ENCODE data around the gene AHCYL2.

AHCYL2 gene

GRCh38 chr7:129191272-129191671 is 33.6 kb upstream of the AHCYL2 start:
- Histone ChIP-seq H3K4me1 (ENCODE audit: control insufficient read depth, insufficient read depth, low read length, poor library complexity, severe bottlenecking) (peaks cover 4% of the 10 kb centered on the region), H3K9me3 (ENCODE audit: control insufficient read depth, low read length) (no peaks in the 10 kb centered on the region), H3K27ac (ENCODE audit: insufficient read depth, low read length, poor library complexity, severe bottlenecking) (no peak overlapping the region), H3K36me3 (ENCODE audit: control insufficient read depth, insufficient read depth, low read length) (no peaks in the 10 kb centered on the region), H3K27me3 (replicated peaks; ENCODE audit: control insufficient read depth, insufficient read depth, low read length, poor library complexity, severe bottlenecking) (peaks cover 13% of the 10 kb centered on the region), H3K4me3 (ENCODE audit: insufficient read depth, low read depth, low read length, poor library complexity, severe bottlenecking) (no peak overlapping the region)
- no peak for DNase-seq

- Histone ChIP-seq H3K27me3 (replicated peaks; ENCODE audit: control insufficient read depth, insufficient read depth, low read length, poor library complexity, severe bottlenecking) (peaks cover 4% of the 10 kb centered on the region), H3K4me1 (ENCODE audit: control insufficient read depth, insufficient read depth, low read length, poor library complexity, severe bottlenecking) (no peaks in the 10 kb centered on the region), H3K4me3 (ENCODE audit: insufficient read depth, low read depth, low read length, poor library complexity, severe bottlenecking) (no peak overlapping the region), H3K36me3 (ENCODE audit: control insufficient read depth, insufficient read depth, low read length) (no peaks in the 10 kb centered on the region), H3K27ac (ENCODE audit: insufficient read depth, low read length, poor library complexity, severe bottlenecking) (no peak overlapping the region), H3K9me3 (ENCODE audit: control insufficient read depth, low read length) (no peaks in the 10 kb centered on the region)
- no peak for DNase-seq
Observed at GRCh38 chr7:129193892-129194291, 30.9 kb upstream of the AHCYL2 start.

- no peaks in the 10 kb centered on the region for H3K4me1 ChIP-seq (ENCODE audit: control insufficient read depth, insufficient read depth, low read length, poor library complexity, severe bottlenecking)
- H3K27ac ChIP-seq (ENCODE audit: insufficient read depth, low read length, poor library complexity, severe bottlenecking), result no peak overlapping the region
- no peaks in the 10 kb centered on the region for H3K27me3 ChIP-seq (replicated peaks; ENCODE audit: control insufficient read depth, insufficient read depth, low read length, poor library complexity, severe bottlenecking)
- H3K36me3 ChIP-seq (ENCODE audit: control insufficient read depth, insufficient read depth, low read length), result no peaks in the 10 kb centered on the region
- no peak overlapping the region for H3K4me3 ChIP-seq (ENCODE audit: insufficient read depth, low read depth, low read length, poor library complexity, severe bottlenecking)
- H3K9me3 ChIP-seq (ENCODE audit: control insufficient read depth, low read length), result no peaks in the 10 kb centered on the region
- DNase-seq, result no peak
Observed at GRCh38 chr7:129197771-129198170, 27.1 kb upstream of the AHCYL2 start.

DNA sequence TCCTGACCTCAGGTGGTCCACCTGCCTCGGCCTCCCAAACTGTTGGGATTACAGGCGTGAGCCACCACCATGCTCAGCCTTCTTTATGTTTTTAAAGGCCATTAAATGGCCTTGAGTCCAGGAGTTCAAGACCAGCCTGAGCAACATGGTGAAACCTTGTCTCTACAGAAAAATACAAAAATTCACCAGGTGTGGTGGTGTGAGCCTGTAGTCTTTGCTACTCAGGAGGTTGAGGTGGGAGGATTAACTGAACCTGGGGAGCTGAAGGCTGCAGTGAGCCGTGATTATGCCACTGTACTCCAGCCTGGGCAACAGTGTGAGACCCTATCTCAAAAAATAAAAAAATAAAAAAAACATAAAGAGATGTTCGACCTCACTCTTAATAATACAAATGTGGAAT is 25.4 kb upstream of the AHCYL2 start:
- Histone ChIP-seq H3K4me3 (ENCODE audit: insufficient read depth, low read depth, low read length, poor library complexity, severe bottlenecking) (no peak overlapping the region), H3K9me3 (ENCODE audit: control insufficient read depth, low read length) (no peaks in the 10 kb centered on the region), H3K27me3 (replicated peaks; ENCODE audit: control insufficient read depth, insufficient read depth, low read length, poor library complexity, severe bottlenecking) (no peaks in the 10 kb centered on the region), H3K4me1 (ENCODE audit: control insufficient read depth, insufficient read depth, low read length, poor library complexity, severe bottlenecking) (no peaks in the 10 kb centered on the region), H3K36me3 (ENCODE audit: control insufficient read depth, insufficient read depth, low read length) (no peaks in the 10 kb centered on the region), H3K27ac (ENCODE audit: insufficient read depth, low read length, poor library complexity, severe bottlenecking) (no peak overlapping the region)
- no peak for DNase-seq

- no peaks in the 10 kb centered on the region for H3K36me3 ChIP-seq (ENCODE audit: control insufficient read depth, insufficient read depth, low read length)
- H3K27me3 ChIP-seq (replicated peaks; ENCODE audit: control insufficient read depth, insufficient read depth, low read length, poor library complexity, severe bottlenecking), result no peaks in the 10 kb centered on the region
- no peak for DNase-seq
- no peak overlapping the region for H3K27ac ChIP-seq (ENCODE audit: insufficient read depth, low read length, poor library complexity, severe bottlenecking)
- H3K9me3 ChIP-seq (ENCODE audit: control insufficient read depth, low read length), result no peaks in the 10 kb centered on the region
- H3K4me1 ChIP-seq (ENCODE audit: control insufficient read depth, insufficient read depth, low read length, poor library complexity, severe bottlenecking), result no peaks in the 10 kb centered on the region
- H3K4me3 ChIP-seq (ENCODE audit: insufficient read depth, low read depth, low read length, poor library complexity, severe bottlenecking), result no peak overlapping the region
Observed at GRCh38 chr7:129202058-129202777, 22.6 kb upstream of the AHCYL2 start.

DNA sequence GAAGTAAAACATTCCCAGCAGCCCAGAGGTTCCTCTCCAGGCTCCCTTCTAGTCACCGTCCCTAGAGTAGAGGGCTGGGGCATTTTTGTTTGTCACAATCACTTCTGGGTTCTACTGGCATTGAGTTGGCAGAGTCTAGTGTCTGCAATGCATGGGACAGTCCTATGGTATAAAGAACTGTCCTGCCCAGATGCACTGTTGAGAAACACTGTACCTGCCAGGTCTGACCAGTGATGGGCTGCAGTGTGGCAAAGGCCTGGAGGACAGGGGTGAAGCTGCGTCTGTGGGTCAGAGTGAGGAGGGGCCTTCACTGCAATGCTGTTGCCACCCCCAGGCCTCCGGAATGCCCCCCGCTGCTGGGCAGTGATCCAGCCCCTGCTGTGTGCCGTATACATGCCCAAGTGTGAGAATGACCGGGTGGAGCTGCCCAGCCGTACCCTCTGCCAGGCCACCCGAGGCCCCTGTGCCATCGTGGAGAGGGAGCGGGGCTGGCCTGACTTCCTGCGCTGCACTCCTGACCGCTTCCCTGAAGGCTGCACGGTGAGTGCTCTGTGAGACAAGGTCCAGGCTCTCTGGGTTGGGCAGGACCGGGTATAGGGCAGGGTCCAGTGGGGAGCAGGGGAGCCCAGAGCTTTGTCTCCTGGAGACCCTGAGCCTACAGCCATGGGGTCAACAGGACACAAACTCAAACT is 21.6 kb upstream of the AHCYL2 start:
- Histone ChIP-seq H3K4me3 (ENCODE audit: insufficient read depth, low read depth, low read length, poor library complexity, severe bottlenecking) (no peak overlapping the region), H3K27ac (ENCODE audit: insufficient read depth, low read length, poor library complexity, severe bottlenecking) (no peak overlapping the region), H3K36me3 (ENCODE audit: control insufficient read depth, insufficient read depth, low read length) (no peaks in the 10 kb centered on the region), H3K9me3 (ENCODE audit: control insufficient read depth, low read length) (no peaks in the 10 kb centered on the region), H3K4me1 (ENCODE audit: control insufficient read depth, insufficient read depth, low read length, poor library complexity, severe bottlenecking) (no peaks in the 10 kb centered on the region), H3K27me3 (replicated peaks; ENCODE audit: control insufficient read depth, insufficient read depth, low read length, poor library complexity, severe bottlenecking) (no peaks in the 10 kb centered on the region)
- no peak for DNase-seq

DNA sequence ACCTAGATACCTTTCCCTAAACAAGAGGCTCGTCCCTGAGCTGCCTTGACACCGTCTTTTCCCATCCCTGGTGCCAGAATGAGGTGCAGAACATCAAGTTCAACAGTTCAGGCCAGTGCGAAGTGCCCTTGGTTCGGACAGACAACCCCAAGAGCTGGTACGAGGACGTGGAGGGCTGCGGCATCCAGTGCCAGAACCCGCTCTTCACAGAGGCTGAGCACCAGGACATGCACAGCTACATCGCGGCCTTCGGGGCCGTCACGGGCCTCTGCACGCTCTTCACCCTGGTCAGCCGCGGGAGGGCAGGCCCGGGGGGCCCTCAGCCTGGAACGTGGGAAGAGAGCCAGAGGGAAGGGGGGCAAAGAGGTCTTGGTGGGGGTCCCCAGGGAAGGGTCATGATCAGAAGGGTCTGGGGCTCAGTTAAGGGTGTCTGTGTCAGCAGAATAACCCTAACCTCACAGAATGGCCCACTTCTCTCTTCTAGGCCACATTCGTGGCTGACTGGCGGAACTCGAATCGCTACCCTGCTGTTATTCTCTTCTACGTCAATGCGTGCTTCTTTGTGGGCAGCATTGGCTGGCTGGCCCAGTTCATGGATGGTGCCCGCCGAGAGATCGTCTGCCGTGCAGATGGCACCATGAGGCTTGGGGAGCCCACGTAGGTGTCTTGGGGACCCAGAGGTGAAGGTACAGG is 19.6 kb upstream of the AHCYL2 start:
- no peak overlapping the region for H3K4me3 ChIP-seq (ENCODE audit: insufficient read depth, low read depth, low read length, poor library complexity, severe bottlenecking)
- H3K9me3 ChIP-seq (ENCODE audit: control insufficient read depth, low read length), result no peaks in the 10 kb centered on the region
- DNase-seq, result no peak
- no peaks in the 10 kb centered on the region for H3K27me3 ChIP-seq (replicated peaks; ENCODE audit: control insufficient read depth, insufficient read depth, low read length, poor library complexity, severe bottlenecking)
- H3K27ac ChIP-seq (ENCODE audit: insufficient read depth, low read length, poor library complexity, severe bottlenecking), result no peak overlapping the region
- no peaks in the 10 kb centered on the region for H3K36me3 ChIP-seq (ENCODE audit: control insufficient read depth, insufficient read depth, low read length)
- no peaks in the 10 kb centered on the region for H3K4me1 ChIP-seq (ENCODE audit: control insufficient read depth, insufficient read depth, low read length, poor library complexity, severe bottlenecking)

DNA sequence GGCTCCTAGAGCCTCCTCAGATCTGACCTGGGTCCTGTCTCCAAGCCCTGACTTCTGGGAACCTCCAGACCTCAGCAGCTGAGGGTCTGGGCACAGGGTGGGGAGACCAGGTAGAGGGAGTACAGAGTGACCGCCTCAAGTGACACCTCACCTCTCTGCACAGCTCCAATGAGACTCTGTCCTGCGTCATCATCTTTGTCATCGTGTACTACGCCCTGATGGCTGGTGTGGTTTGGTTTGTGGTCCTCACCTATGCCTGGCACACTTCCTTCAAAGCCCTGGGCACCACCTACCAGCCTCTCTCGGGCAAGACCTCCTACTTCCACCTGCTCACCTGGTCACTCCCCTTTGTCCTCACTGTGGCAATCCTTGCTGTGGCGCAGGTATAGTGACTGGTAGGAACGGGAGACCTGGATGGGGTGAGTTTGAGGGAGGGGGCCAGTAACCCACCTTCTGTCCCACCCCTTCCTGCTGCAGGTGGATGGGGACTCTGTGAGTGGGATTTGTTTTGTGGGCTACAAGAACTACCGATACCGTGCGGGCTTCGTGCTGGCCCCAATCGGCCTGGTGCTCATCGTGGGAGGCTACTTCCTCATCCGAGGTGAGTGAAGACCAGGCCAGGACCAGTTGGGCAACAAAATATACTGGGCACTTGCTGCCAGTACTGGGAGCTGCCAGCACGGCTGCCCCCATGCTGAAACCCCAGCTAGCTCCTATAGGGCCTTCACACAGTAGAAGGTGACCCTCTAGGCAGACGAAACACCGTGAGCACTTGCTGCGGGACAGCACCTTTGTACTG is 18.6 kb upstream of the AHCYL2 start:
- Histone ChIP-seq H3K27ac (ENCODE audit: insufficient read depth, low read length, poor library complexity, severe bottlenecking) (no peak overlapping the region), H3K9me3 (ENCODE audit: control insufficient read depth, low read length) (no peaks in the 10 kb centered on the region), H3K4me1 (ENCODE audit: control insufficient read depth, insufficient read depth, low read length, poor library complexity, severe bottlenecking) (no peaks in the 10 kb centered on the region), H3K27me3 (replicated peaks; ENCODE audit: control insufficient read depth, insufficient read depth, low read length, poor library complexity, severe bottlenecking) (no peaks in the 10 kb centered on the region), H3K4me3 (ENCODE audit: insufficient read depth, low read depth, low read length, poor library complexity, severe bottlenecking) (no peak overlapping the region), H3K36me3 (ENCODE audit: control insufficient read depth, insufficient read depth, low read length) (no peaks in the 10 kb centered on the region)
- DNase-seq, result no peak

GRCh38 chr7:129208667-129209066 is 16.2 kb upstream of the AHCYL2 start:
- Histone ChIP-seq H3K27me3 (replicated peaks; ENCODE audit: control insufficient read depth, insufficient read depth, low read length, poor library complexity, severe bottlenecking) (no peaks in the 10 kb centered on the region), H3K4me3 (ENCODE audit: insufficient read depth, low read depth, low read length, poor library complexity, severe bottlenecking) (no peak overlapping the region), H3K9me3 (ENCODE audit: control insufficient read depth, low read length) (no peaks in the 10 kb centered on the region), H3K27ac (ENCODE audit: insufficient read depth, low read length, poor library complexity, severe bottlenecking) (no peak overlapping the region), H3K4me1 (ENCODE audit: control insufficient read depth, insufficient read depth, low read length, poor library complexity, severe bottlenecking) (no peaks in the 10 kb centered on the region), H3K36me3 (ENCODE audit: control insufficient read depth, insufficient read depth, low read length) (no peaks in the 10 kb centered on the region)
- no peak for DNase-seq

All from effector memory CD4-positive, alpha-beta T cell (primary cell).